Fibroblast of the aortic adventitia (primary cell): ENCODE results near the gene NSD1. TPM values are rescaled to one million over a fixed set of nuclear protein-coding genes. Genes with fewer than 3 reads are reported as not detected.

ENCODE experiments used
- DNase-seq: peaks from one replicate; pipeline ENCODE4 v3.0.0-alpha.2; 2010; ENCODE audit warnings: low read depth
- H3K4me3 ChIP-seq: 2 replicates; pipeline ENCODE4 v1.5.1; 2011; ENCODE audit warnings: low read depth, mild to moderate bottlenecking, control low read depth, low read length, moderate library complexity
- total RNA-seq: library from RNA; depleted of rRNA; stranded (reverse); fragments of >200 nt; gene quantifications from 2 replicates; pipeline ENCODE4 v1.2.3, GENCODE V29; 2012; ENCODE audit warnings: low replicate concordance
- TF ChIP-seq, protein P1 (sequence below): IDR thresholded peaks from 2 replicates; pipeline ENCODE4 v1.5.1; 2011; ENCODE audit warnings: mild to moderate bottlenecking, low read length, control low read depth, inconsistent platforms; ENCODE audit not compliant: insufficient read depth

NSD1 gene
- total RNA-seq, 1 donor: 50.3 TPM

DNA sequence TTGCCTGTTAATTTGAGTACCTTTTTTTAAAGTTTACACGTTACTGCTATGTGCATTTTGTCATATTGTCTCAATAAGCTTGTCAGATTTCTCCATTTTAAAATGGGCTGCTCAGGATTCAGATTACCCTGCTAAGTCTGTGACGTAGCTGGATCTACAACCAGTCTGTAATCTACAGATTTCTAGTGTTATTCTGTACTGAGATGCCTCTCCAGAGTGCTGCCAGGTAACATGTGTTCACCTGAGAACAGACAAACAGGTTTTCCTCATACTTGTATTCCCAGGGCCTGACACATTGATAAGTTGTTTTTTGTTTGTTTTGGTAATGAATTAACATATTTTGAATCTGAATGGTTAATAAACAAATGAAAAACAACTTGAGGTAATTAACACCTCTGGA is 154.6 kb downstream of the NSD1 start:
- TF ChIP-seq, protein P1, sequence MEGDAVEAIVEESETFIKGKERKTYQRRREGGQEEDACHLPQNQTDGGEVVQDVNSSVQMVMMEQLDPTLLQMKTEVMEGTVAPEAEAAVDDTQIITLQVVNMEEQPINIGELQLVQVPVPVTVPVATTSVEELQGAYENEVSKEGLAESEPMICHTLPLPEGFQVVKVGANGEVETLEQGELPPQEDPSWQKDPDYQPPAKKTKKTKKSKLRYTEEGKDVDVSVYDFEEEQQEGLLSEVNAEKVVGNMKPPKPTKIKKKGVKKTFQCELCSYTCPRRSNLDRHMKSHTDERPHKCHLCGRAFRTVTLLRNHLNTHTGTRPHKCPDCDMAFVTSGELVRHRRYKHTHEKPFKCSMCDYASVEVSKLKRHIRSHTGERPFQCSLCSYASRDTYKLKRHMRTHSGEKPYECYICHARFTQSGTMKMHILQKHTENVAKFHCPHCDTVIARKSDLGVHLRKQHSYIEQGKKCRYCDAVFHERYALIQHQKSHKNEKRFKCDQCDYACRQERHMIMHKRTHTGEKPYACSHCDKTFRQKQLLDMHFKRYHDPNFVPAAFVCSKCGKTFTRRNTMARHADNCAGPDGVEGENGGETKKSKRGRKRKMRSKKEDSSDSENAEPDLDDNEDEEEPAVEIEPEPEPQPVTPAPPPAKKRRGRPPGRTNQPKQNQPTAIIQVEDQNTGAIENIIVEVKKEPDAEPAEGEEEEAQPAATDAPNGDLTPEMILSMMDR: no peak
- H3K4me3 ChIP-seq: no peak overlapping the region
- no peak for DNase-seq

DNA sequence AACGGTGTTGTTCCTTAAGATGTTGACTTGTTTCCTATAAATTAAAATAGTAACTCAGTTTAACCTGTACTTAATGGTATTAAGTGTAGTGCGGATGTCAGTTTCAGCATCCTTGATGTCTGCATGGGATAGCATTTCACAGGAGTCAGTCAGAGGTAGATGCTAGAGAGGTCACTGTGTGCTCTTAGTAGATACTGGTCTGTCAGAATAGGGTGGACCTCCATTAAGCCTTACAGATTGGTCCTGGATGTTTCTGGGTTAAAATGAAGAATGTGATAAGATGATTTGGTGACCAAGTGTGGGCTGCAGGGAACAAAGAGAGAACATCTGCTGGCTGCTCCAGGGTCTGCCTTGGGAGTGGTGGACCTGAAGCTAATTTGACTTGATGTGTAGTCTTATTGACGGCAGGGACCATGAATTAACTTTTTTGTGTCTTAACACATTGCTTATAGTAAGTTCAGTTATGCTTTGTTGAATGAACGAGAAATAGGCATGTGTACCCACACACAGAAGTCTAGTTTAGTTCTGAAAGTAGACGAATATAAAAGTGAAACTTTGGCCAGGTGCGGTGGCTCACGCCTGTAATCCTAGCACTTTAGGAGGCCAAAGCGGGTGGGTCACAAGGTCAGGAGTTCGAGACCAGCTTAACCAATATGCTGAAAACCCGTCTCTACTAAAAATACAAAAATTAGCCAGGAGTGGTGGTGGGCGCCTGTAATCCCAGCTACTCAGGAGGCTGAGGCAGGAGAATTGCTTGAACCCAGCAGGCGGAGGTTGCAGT is 157.4 kb downstream of the NSD1 start:
- H3K4me3 ChIP-seq: no peak overlapping the region
- TF ChIP-seq, protein P1: no peak
- DNase-seq: no peak

DNA sequence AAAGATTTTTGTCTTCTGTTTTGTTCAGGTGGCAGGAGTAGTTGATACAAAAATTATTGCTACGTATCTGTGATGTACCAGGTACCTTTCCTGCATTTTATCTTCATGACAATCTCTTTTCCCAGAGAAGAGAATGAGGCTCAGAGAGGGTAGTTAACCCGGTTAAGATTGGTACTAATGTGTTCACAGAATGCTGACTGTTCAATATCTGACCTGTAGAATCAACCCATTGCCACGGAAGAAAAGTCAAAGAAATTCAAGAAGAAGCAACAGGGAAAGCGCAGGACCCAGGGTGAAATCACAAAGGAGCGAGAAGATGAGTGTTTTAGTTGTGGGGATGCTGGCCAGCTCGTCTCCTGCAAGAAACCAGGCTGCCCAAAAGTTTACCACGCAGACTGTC is 158.2 kb downstream of the NSD1 start:
- TF ChIP-seq, protein P1: no peak

DNA sequence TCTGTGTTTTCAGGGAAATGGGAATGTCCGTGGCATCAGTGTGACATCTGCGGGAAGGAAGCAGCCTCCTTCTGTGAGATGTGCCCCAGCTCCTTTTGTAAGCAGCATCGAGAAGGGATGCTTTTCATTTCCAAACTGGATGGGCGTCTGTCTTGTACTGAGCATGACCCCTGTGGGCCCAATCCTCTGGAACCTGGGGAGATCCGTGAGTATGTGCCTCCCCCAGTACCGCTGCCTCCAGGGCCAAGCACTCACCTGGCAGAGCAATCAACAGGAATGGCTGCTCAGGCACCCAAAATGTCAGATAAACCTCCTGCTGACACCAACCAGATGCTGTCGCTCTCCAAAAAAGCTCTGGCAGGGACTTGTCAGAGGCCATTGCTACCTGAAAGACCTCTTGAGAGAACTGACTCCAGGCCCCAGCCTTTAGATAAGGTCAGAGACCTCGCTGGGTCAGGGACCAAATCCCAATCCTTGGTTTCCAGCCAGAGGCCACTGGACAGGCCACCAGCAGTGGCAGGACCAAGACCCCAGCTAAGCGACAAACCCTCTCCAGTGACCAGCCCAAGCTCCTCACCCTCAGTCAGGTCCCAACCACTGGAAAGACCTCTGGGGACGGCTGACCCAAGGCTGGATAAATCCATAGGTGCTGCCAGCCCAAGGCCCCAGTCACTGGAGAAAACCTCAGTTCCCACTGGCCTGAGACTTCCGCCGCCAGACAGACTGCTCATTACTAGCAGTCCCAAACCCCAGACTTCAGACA is 160.4 kb downstream of the NSD1 start:
- H3K4me3 ChIP-seq: no peak overlapping the region
- DNase-seq: no peak
- TF ChIP-seq, protein P1: no peak

More for the DNA sequence above, 158.2 kb downstream of the NSD1 start:
- no peak overlapping the region for H3K4me3 ChIP-seq
- no peak for DNase-seq

DNA sequence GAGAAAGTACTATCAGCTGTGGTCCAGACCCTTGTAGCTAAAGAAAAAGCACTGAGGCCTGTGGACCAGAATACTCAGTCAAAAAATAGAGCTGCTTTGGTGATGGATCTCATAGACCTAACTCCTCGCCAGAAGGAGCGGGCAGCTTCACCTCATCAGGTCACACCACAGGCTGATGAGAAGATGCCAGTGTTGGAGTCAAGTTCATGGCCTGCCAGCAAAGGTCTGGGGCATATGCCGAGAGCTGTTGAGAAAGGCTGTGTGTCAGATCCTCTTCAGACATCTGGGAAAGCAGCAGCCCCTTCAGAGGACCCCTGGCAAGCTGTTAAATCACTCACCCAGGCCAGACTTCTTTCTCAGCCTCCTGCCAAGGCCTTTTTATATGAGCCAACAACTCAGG is 161.1 kb downstream of the NSD1 start:
- no peak overlapping the region for H3K4me3 ChIP-seq
- DNase-seq: no peak
- TF ChIP-seq, protein P1: no peak

DNA sequence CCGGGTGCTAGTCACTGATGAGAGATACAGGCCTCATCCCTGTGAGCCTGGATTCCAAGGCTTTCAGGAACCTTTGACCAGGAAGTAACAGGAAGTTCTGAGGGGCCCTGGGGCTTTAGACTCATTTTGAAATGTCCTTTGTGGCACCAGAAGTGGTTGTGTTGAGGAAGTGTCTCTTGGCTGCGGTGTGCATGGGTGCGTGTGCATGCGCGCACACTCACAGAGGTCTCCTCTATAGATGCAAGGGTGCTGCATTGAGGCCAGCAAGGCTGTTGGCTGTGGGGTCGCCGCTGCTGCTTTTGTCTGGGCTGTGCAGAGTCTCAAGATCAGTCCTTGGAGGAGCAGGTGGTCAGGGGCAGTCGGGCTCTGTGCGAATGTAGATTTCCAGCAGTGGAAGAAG is 162.4 kb downstream of the NSD1 start:
- TF ChIP-seq, protein P1: no peak
- no peak for DNase-seq
- H3K4me3 ChIP-seq: no peak overlapping the region
